ENCODE data around the gene EPHA1. TPM values are rescaled to one million over a fixed set of nuclear protein-coding genes. Genes with fewer than 3 reads are reported as not detected.

Gene EPHA1
- total and polyA plus RNA-seq, 7 experiments from 2014 or later = 4.1 to 63.1 (median 33.6) TPM

Small RNA genes lying within 50 kb of the gene (microRNA-seq; reads per million reads assigned to microRNA genes)
- not detected for gene MIR6892 (ENCODE audit: borderline microRNAs expressed)

Other genes starting within 250 kb of the EPHA1 start
- not detected for gene TAS2R39, start 225.4 kb downstream of the EPHA1 start, total RNA-seq
- not detected for gene TAS2R39, start 225.4 kb downstream of the EPHA1 start, polyA plus RNA-seq
- gene TAS2R40, start 186.8 kb downstream of the EPHA1 start, total RNA-seq = not detected
- gene TAS2R40, start 186.8 kb downstream of the EPHA1 start, polyA plus RNA-seq = not detected
- 100 to 1,000 TPM; 253 to 385 (median 311) TPM for gene GSTK1, start 145.4 kb downstream of the EPHA1 start, total RNA-seq
- gene GSTK1, start 145.4 kb downstream of the EPHA1 start, polyA plus RNA-seq = 100 to 1,000 TPM; 398 to 470 TPM
- gene TMEM139, start 123.9 kb downstream of the EPHA1 start, total RNA-seq = under 1 TPM in 4 of 5 experiments, not detected in 1; 0.32 to 0.62 (median 0.51) TPM
- under 1 TPM; 0.46 TPM for gene TMEM139, start 123.9 kb downstream of the EPHA1 start, polyA plus RNA-seq
- gene CASP2, start 120.5 kb downstream of the EPHA1 start, total RNA-seq = 10 to 100 TPM; 29.6 to 97.7 (median 69.1) TPM
- 10 to 100 TPM; 14.4 to 24.4 TPM for gene CASP2, start 120.5 kb downstream of the EPHA1 start, polyA plus RNA-seq
- under 1 TPM in 2 of 5 experiments, not detected in 3; 0.07 to 0.51 TPM for gene CLCN1, start 92.7 kb downstream of the EPHA1 start, total RNA-seq
- not detected for gene CLCN1, start 92.7 kb downstream of the EPHA1 start, polyA plus RNA-seq
- 1 to 10 TPM in 1 of 5 experiments, under 1 TPM in 2, not detected in 2; 0.19 to 1.4 (median 0.53) TPM for gene FAM131B, start 46.1 kb downstream of the EPHA1 start, total RNA-seq
- not detected for gene FAM131B, start 46.1 kb downstream of the EPHA1 start, polyA plus RNA-seq
- gene ZYX, start 27.5 kb downstream of the EPHA1 start, total RNA-seq = 100 to 1,000 TPM; 110 to 264 (median 124) TPM
- gene ZYX, start 27.5 kb downstream of the EPHA1 start, polyA plus RNA-seq = 100 to 1,000 TPM in 1 of 2 donors, 10 to 100 TPM in 1; 54.2 to 101 TPM
- gene TAS2R60, start 34.6 kb upstream of the EPHA1 start, total RNA-seq = 1 to 10 TPM in 4 of 5 experiments, not detected in 1; 1.4 to 2.5 (median 1.8) TPM
- gene TAS2R60, start 34.6 kb upstream of the EPHA1 start, polyA plus RNA-seq = under 1 TPM in 1 of 2 donors, not detected in 1; 0.33 TPM
- 1 to 10 TPM in 4 of 5 experiments, not detected in 1; 1.7 to 3.4 (median 2.0) TPM for gene TAS2R41, start 69.0 kb upstream of the EPHA1 start, total RNA-seq
- not detected for gene TAS2R41, start 69.0 kb upstream of the EPHA1 start, polyA plus RNA-seq
- gene CTAGE15, start 162.9 kb upstream of the EPHA1 start, total RNA-seq = 1 to 10 TPM in 1 of 5 experiments, not detected in 4; 3.4 TPM
- gene CTAGE15, start 162.9 kb upstream of the EPHA1 start, polyA plus RNA-seq = under 1 TPM in 1 of 2 donors, not detected in 1; 0.14 TPM
- gene TCAF2, start 212.1 kb upstream of the EPHA1 start, total RNA-seq = 10 to 100 TPM; 14.1 to 38.7 (median 20.3) TPM
- 10 to 100 TPM; 10.7 to 13.4 TPM for gene TCAF2, start 212.1 kb upstream of the EPHA1 start, polyA plus RNA-seq

Data from naive thymus-derived CD4-positive, alpha-beta T cell (primary cell).